NOMO-1 treated with dmso at 0.1 percent for 144 hours (cell line): Measurements from ENCODE around the gene ALKBH5.
A peak's percentile ranks its signal among the peaks of the same experiment; 100 is the strongest.

Experiments used
- DNase-seq: peaks from one replicate; lab custom pipeline; 2025; ENCODE audit not compliant: unreplicated experiment; lab: John Stamatoyannopoulos, UW

Gene ALKBH5

DNA sequence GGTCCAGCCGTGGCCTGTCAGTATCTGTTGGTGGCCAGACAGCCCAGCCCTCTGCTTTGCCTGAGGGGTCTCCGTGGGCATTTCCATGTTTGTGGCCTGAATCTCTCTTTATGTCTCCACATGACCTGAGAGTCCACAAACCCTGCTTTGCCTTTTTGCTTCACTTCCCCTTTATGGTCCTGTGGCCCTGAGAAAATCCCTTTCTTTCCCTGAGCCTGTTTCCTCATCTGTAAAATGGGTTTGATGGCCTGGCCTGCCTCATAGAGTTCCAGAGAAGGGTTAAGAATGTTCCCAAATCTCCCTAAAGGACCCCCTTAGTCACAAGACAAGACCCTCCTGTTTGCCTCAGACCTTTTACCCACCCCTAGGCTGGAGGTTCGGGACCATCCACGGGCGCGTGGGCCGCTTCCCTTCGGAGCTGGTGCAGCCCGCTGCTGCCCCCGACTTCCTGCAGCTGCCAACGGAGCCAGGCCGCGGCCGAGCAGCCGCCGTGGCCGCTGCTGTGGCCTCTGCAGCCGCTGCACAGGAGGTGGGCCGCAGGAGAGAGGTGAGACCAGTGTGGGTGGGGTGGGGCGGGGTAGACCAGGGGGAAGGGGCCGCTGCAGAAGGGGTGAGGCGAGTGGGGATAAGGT lies 26.2 kb upstream of the ALKBH5 start:
- DNase-seq, result no peak

DNA sequence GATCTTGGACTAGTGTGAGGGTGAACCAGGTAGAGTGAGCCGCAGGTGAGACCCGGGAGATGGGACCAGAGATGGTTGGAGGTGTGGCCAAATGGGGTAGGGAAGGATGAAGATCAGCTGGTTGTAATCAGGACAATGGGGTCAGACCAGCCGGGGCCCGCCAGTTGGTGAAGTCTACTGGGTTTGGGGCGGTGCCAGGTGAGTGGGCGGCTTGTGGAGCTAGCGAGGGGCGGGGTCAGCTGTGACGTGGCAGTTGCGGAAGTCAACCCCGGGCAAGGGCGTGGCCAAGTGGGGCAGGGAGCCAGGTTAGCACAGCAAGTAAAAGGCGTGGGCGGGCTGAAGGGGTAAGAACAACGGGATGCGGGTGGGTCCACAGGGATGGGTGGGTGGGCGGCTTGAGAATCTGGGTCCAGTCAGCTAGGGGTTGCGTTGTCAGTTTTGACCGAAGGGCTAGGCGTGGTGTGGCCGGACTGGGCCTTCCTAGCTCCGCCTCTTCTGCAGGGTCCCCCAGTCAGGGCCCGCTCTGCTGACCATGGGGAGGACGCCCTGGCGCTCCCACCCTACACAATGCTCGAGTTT lies 25.5 kb upstream of the ALKBH5 start:
- DNase-seq, result peak; percentile 69

DNA sequence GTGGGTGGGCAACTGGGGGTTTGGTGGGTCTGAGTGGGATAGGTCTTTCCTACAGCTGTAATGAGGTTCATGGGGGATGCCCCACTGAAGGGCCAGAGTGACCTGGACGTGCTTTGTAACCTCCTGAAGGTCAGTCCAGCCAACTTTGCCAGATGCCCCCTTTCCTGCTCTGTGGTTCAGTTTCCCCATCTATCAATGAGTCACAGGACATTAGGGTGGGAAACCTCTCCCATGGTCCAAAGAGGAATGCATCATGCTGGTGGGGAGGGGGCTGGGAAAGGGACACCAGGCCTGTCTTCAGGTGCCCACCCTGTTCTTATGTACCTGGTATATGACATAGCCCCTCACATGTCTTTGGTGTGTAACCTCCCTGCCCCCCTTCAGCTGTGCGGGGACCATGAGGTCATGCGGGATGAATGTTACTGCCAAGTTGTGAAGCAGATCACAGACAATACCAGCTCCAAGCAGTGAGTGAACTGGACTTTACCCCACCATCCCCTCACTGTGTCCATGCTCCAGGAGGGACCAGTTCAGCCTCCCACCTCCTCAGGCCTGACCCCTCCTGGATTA lies 24.0 kb upstream of the ALKBH5 start:
- DNase-seq, result no peak

DNA sequence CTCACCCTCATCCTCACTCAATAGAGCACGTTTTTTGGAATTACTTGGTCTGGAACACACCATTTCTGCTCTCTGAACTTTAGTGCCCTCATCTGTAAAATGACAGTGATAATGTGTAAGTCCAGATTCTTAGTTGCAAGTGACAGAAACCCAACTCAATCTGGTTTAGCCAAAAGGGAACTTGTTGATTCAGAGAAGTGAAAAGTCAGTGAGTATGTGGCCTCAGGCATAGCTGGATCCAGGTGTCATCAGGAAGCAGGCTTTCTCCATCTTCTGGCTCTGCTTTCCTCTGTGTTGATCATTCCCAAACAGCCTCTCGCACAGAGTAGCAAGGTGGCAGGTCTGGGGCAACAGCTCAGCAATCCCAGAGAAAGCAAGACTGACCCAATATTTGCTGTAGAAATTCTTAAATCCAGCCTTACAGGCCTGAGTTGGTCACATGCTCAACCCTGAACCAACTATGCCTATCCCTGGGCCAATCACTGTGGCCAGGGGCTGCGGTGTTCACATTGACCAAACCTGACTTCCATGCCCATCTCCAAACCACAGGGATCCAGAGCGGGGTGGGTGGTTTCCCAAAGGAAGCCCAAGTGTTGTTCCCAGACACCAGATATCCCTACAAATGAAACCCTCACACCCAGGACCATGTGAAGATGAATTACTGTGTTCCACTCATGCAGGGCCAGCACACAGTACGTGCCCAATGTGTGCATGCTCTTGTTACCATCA lies 23.3 kb upstream of the ALKBH5 start:
- DNase-seq, result no peak

DNA sequence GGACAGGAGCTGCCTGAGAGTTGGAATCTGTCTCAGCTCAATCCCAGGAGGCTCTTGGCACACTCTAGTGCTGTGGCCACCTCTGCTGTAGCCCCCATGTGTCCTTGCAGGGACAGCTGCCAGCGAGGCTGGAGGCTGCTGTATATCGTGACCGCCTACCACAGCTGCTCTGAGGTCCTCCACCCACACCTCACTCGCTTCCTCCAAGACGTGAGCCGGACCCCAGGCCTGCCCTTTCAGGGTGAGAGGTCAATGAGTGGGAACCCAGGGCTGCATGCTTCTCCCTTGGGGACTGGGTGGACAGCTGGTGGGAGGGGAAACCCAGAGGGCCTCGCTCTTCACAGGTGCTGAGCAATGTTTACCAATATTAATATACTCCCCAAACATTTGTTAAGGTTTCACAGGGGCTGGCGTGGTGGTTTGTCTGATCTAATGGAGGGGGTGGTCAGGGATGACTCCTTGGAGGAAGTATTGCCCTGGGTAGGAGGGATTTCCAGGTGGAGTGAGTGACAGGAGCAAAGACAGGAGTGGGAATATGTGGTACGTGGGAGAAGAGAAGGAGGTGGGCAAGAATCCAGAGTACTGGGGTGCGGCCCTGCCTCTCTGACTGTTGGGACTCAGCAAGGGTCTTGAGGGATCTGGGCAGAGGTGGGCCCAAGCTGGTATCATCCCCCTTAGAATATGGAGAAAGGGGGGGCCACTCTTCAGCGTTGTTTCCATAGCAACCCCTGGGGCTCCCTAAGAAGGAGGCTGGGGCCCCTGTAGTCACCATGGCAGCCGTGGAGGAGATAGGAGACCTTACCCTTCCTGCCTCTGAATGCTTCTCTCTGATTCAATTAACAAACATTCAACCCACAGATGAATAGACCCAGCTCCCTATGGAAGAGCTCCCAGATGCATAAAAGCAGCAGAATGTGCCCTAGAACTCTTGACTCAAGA lies 22.2 kb upstream of the ALKBH5 start:
- DNase-seq, result no peak

DNA sequence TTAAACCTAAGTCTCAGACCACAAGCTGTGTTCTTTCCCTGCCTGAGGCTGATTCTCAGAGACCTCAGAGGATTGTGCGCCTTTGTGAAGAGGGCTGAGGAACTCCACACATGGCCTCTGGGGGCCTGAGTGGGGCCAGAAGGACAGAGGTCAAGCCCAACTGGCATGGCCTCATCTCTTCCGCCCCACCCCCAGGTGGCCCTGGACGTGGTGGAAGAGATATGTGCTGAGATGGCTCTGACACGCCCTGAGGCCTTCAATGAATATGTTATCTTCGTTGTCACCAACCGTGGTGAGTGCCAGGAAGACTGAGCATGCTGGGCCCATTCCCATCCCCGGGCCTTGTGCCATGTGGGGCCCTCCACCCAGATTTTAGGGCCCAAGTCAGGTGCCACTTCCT lies 20.1 kb upstream of the ALKBH5 start:
- DNase-seq, result no peak

DNA sequence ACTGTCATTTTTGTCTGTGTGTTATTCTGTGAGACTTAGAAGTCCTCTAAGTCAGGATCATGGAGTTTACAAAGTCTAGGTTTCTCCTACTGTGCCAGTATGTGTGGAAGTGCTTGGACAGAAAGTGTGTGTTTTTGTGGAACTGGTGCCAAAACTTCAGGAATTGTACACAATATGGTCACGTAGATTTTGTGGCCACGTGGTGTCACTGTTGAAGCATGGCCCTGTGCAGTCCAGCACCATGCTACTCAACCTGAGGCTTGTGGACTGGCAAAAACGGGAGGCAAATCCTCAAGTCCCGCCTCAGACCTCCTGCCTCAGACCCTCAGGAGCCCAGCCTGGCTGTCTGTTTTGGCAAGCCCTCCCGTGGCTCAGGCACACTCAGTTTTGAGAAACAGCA lies 16.7 kb upstream of the ALKBH5 start:
- DNase-seq, result no peak

DNA sequence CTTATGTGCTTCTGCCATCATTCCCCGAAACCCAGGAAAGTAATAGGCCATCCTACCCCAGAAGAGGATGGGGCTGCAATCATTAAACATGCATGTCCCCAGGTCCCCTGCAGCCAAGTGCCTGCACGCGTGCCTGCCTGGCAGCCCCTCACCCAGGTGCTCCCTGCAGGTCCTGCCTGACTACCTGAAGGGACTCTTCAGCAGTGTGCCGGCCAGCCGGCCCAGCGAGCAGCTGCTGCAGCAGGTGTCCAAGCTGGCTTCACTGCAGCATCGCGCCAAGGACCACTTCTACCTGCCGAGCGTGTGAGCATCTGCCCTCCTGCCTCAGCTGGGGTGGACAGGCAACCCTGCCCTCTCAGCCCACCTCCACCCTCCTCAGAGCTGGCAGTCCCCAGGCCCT lies 16.2 kb upstream of the ALKBH5 start:
- DNase-seq, result no peak

DNA sequence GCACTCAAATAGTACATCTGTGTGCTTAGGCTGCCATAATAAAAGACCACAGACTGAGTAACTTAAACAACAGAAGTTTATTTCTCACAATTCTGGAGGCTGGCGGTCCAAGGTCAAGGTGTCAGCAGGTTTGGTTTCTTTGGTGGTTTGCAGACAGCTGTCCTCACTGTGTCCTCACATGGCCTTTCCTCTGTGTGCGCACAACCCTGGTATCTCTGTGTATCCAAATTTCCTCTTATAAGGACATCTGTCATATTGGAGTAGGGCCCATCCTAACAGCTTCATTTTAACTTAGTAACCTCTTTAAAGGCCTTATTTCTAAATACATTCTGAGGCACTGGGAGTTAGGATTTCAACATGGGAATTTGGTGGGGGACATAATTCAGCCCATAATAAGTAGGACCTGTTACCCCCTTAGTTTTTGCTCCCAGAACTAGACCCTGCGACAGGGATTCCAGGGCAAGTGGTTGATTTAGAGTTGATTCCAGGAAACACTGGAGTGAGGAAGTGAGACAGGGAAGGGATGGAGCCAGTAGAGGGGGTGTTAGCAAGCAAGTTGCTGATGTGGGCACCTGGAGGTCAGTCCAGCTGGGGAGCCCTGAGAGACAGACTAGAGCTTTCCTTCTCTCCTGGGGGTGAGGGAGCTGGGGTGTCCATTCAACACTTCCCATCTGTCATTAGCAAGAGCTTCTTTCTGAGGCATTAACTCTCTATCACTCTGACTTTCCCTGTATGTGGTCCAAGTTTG lies 10.9 kb upstream of the ALKBH5 start:
- DNase-seq, result no peak

DNA sequence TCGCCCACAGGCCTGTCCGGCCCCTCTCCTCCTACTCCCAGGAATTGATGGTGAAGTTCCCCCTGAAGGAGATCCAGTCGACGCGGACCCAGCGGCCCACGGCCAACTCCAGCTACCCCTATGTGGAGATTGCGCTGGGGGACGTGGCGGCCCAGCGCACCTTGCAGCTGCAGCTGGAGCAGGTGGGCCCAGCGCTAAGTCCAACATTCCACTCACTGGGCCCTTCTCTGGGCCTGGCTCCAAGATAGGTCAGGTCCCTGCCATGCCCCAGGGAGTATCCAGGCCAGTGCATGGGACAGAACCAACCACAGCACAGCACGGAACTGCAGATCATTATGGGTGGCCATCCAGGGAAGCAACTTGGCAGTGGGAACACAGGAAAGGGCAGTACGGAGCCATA lies 9.9 kb upstream of the ALKBH5 start:
- DNase-seq, result no peak

DNA sequence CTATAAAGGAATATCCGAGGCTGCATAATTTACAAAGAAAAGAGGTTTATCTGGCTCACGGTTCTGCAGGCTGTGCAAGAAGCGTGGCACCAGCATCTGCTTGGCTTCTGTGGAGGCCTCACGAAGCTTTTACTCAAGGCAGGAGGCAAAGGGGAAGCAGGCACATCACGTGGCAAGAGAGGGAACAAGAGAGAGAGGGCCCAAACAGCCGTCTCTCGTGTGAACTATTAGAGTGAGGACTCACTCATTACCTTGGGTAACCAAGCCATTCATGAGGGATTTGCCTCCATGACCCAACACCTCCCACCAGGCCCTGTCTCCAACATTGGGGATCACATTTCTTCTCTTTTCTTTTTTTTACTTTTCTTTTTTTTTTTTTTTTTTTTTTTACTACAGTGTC lies 7.5 kb upstream of the ALKBH5 start:
- peak; percentile 67 for DNase-seq

DNA sequence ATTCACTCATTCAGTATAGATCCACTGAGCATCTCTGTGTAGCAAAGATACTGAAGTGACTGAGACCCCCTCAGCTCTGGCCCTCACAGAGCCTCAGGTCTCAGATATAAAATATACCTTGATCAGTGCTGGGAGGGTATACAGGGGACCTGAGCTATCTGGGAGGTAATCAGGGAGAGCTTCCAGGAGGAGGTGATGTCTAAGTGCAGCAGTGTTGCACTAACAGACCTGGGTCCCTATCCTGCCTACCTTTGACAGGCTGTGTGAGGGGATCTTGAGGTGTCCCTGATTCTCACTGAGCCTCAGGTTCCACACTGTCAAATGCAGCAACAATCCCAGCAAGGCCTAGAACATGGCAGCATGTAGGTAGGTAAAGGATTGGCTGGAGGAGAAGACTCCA lies 6.5 kb upstream of the ALKBH5 start:
- DNase-seq, result no peak

DNA sequence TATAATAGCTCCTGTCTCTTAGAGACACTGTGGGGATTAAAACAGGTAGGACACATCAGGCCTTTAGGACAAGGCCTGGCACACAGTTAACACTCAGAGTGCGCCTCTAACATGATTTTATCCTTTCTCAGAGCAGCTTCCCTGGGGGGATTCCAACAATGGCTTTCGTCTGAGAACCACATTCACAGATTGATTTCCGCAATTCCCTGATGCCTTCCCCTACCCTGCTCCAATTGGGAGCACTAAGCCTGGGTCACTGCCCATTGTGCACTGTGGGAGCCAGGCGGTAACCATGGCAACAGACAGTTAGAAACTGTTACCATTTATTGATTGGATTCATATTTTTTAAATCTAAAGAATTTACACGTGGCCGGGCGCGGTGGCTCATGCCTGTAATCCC lies 5.9 kb upstream of the ALKBH5 start:
- DNase-seq, result no peak

DNA sequence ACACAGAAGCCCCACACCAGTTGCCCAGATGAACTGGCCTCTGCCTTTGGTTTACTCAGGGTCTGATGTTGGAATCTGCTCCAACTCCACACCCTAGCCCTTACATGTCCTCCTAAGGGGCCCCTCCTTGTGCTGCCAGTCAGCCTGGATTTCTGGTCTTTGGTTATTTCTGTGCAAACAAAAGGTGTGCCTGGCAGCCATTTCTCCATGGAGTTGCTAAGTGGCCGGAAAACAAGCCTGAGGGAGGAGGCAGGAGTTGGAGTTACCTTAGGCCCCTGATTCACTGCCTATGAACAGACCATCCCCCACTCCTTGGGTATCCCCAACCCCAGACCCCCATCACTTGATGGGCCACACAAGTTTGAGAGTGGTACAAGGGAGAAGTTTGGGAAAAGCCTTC lies 4.4 kb upstream of the ALKBH5 start:
- no peak for DNase-seq

DNA sequence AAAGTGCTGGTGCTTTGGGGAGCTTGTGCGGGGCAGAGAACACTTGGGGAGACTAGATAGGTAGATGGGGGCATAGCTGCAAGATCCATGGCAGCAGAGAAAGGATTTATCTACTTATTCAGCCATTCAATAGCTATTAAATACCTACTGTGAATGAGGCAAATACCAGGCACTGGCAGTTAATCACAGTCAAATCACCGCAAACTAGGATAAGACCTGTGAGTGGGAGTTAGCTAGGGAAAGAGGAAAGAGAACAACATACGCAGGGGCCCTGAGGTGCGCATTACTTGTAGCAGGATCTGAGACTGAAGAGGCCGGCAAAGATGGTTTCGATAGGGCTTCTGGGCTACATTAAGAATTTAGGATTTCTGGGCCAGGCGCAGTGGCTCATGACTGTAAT lies 3.8 kb upstream of the ALKBH5 start:
- DNase-seq, result no peak

DNA sequence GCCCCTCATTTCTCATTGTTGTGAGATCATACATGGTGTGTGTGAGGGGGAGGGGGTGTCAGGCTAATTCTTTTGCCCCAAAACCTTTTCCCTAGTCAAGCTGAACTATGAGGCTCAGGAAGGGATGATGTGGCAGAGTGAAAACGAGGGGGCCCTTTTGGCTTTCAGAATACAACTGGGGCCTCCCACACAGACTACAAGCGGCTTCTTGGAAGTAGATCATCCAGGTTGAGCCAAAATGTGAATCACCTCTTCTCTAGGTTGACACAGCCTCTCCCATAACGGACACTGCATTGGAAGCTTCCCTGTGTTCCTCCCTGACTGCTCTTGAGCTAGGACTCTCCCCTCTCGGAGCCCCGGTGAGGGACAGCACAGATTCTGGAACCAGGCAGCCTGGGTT lies 2.3 kb upstream of the ALKBH5 start:
- DNase-seq, result no peak

DNA sequence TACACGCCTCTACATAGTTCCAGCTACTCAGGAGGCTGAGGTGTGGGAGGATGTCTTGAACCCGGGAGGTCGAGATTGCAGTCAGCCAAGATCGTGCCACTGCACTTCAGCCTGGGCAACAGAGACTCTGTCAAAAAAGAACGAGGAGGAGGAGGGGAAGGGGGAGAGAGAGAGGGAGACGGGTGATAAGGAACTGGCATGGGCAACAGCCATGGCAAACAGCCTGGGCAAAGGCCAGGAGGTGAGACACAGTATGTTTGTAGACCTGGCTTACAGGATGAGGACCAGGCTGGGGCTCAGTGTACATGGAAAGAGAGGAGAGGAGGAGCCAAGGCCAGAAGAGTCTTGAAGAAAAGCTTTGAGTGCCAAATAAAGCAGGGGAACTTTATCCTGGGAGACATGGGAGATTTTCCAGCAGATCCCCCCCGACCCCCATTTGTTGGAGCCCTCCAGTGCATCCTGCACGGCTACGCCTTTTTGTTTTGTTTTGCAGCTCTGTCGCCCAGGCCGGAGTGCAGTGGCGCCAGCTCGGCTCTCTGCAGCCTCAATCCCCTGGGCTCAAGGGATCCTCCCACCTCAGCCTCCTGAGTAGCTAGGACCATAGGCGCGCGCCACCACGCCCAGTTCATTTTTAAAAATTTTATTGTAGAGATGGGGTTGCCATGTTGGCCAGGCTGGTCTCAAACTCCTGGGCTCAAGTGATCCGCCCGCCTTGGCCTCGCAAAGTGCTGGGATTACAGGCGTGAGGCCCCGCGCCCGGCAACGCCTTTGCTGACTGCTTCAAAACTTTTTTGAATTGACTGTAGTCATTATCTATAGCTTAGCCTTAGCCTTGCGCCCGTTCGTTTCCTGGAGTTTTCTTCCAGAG lies 1.3 kb upstream of the ALKBH5 start:
- DNase-seq, result no peak

DNA sequence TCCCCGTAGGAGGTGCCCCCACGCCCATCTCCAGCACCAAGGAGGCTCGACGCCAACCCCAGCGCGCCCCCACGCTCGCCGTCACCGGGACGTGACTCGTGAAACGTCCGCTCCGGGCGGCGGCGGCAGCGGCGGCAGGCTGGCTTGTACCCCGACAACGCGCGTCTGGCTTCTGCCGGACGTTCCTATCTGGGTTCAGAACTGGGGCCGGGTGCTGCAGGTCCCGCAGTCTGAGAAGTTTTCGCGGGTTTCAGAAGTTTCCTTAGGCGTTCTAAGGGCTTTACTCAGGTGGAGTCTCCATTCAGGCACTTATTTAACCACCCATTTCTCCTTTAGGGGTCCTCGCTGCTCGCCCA lies 672 bp upstream of the ALKBH5 start:
- peak; percentile 84 for DNase-seq

DNA sequence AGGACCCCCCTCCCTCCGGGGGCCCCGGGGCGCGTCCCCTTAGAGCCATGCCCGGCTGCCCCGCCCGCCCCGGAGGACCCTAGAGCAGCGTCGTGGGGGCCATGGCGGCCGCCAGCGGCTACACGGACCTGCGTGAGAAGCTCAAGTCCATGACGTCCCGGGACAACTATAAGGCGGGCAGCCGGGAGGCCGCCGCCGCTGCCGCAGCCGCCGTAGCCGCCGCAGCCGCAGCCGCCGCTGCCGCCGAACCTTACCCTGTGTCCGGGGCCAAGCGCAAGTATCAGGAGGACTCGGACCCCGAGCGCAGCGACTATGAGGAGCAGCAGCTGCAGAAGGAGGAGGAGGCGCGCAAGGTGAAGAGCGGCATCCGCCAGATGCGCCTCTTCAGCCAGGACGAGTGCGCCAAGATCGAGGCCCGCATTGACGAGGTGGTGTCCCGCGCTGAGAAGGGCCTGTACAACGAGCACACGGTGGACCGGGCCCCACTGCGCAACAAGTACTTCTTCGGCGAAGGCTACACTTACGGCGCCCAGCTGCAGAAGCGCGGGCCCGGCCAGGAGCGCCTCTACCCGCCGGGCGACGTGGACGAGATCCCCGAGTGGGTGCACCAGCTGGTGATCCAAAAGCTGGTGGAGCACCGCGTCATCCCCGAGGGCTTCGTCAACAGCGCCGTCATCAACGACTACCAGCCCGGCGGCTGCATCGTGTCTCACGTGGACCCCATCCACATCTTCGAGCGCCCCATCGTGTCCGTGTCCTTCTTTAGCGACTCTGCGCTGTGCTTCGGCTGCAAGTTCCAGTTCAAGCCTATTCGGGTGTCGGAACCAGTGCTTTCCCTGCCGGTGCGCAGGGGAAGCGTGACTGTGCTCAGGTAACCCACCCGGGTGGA lies 759 bp downstream of the ALKBH5 start:
- peak; percentile 31 for DNase-seq
